Nephron (organoid): ENCODE measurements around the gene SPEG.

Experiments
- H3K27ac Mint-ChIP-seq, 3 experiments: 2 replicates each; pipeline ENCODE4 v1.8.0; 2020; ENCODE audit warnings: mixed read lengths in 3 of 3, mild to moderate bottlenecking in 2 of 3, moderate library complexity in 1 of 3
- H3K27me3 Mint-ChIP-seq: 2 replicates; pipeline ENCODE4 v1.8.0; 2021; ENCODE audit warnings: low read depth, mild to moderate bottlenecking, moderate library complexity, mixed read lengths
- H3K36me3 Mint-ChIP-seq: 2 replicates; pipeline ENCODE4 v1.8.0; 2020; ENCODE audit warnings: low read depth, mixed read lengths
- H3K4me1 Mint-ChIP-seq: 2 replicates; pipeline ENCODE4 v1.8.0; 2020; ENCODE audit warnings: mixed read lengths
- H3K4me3 Mint-ChIP-seq, 3 experiments: 2 replicates each; pipeline ENCODE4 v1.8.0; 2020; ENCODE audit warnings: mild to moderate bottlenecking in 3 of 3, mixed read lengths in 3 of 3, moderate library complexity in 2 of 3
- H3K9me3 Mint-ChIP-seq: 2 replicates; pipeline ENCODE4 v1.8.0; 2020; ENCODE audit warnings: mixed read lengths
- TF ChIP-seq, protein P1 (sequence below), 3 experiments: fragments of 200-600 bp; sonication (generic); IDR thresholded peaks; one replicate each; pipeline ENCODE4 v1.5.0; 2021; ENCODE audit warnings: antibody characterized with exemption in 3 of 3; ENCODE audit not compliant: unreplicated experiment in 3 of 3

SPEG gene

DNA sequence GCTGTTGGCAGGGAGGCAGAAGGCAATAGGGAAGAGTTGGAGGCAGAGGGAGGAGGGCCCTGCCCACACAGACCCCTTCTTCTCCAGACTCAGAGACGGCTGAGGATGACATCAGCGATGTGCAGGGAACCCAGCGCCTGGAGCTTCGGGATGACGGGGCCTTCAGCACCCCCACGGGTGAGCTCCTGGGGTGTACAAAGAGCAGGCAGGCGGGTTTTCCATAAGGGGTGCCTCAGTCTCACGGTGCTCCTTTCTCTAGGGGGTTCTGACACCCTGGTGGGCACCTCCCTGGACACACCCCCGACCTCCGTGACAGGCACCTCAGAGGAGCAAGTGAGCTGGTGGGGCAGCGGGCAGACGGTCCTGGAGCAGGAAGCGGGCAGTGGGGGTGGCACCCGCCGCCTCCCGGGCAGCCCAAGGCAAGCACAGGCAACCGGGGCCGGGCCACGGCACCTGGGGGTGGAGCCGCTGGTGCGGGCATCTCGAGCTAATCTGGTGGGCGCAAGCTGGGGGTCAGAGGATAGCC, 10.0 kb downstream of the SPEG start:
- Mint-ChIP-seq H3K4me1 (peaks cover 54% of the 10 kb centered on the region), H3K9me3 (no peaks in the 10 kb centered on the region), H3K36me3 (peaks cover under 1% of the 10 kb centered on the region), H3K27ac (peak overlapping the region in 1 of 3 experiments; percentile 41), H3K4me3 (peak overlapping the region in 2 of 3 experiments; percentile 21 to 90), H3K27me3 (peaks cover 9% of the 10 kb centered on the region)
- TF ChIP-seq, protein P1, sequence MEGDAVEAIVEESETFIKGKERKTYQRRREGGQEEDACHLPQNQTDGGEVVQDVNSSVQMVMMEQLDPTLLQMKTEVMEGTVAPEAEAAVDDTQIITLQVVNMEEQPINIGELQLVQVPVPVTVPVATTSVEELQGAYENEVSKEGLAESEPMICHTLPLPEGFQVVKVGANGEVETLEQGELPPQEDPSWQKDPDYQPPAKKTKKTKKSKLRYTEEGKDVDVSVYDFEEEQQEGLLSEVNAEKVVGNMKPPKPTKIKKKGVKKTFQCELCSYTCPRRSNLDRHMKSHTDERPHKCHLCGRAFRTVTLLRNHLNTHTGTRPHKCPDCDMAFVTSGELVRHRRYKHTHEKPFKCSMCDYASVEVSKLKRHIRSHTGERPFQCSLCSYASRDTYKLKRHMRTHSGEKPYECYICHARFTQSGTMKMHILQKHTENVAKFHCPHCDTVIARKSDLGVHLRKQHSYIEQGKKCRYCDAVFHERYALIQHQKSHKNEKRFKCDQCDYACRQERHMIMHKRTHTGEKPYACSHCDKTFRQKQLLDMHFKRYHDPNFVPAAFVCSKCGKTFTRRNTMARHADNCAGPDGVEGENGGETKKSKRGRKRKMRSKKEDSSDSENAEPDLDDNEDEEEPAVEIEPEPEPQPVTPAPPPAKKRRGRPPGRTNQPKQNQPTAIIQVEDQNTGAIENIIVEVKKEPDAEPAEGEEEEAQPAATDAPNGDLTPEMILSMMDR (IDR thresholded peaks at IDR 0.05; ENCODE audit: unreplicated experiment in 3 of 3) = no peak

DNA sequence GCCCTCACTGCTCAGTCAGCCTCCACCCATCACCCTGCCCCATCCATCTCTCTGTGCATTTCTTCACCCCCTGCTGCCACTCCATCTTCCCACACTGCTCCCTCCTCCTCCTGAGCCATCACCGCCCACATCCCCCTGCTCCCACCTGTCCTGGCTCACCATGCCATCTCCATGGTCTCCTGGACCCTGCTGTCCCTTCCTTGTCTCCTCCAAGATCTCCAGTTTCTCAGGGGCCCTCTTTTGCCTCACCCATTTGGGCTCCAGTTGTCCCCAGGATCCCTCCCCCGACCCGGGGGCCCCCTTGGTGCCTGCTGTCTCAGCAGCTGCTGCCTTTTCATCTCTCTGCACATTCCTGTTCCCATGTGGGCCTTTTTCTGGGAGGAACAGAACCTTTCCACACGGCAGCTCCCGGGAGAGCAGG, 10.6 kb downstream of the SPEG start:
- Mint-ChIP-seq H3K9me3 (no peaks in the 10 kb centered on the region), H3K27me3 (peaks cover 12% of the 10 kb centered on the region), H3K4me3 (peak overlapping the region; percentile 64 to 81 (median 79)), H3K27ac (peak overlapping the region; percentile 41 to 74 (median 65)), H3K4me1 (peaks cover 60% of the 10 kb centered on the region), H3K36me3 (peaks cover 4% of the 10 kb centered on the region)
- TF ChIP-seq, protein P1 (IDR thresholded peaks at IDR 0.05; ENCODE audit: unreplicated experiment in 3 of 3) = no peak

DNA sequence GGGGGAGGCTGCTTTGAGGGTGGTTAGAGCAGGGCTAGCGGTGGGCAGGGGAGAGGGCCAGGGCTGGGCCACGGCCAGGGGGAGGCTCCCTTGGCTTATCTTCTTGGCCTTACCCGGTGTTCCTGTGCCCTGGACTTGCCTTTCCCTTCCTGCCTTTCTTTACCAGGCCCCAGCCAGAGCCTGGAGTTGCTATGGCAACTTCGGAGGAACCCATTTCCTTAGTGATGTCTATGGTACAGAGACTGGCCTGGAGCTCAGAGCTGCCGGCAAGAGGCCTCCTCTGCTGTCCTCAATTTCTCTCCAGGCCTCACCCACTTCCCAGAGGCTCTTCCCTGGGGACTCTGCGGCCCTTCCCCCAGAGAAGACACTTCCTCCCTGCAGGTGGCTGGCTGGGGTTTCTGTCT, 11.5 kb downstream of the SPEG start:
- Mint-ChIP-seq H3K4me1 (peaks cover 63% of the 10 kb centered on the region), H3K9me3 (no peaks in the 10 kb centered on the region), H3K27ac (peak overlapping the region; percentile 41 to 74 (median 55)), H3K36me3 (peaks cover 4% of the 10 kb centered on the region), H3K4me3 (peak overlapping the region; percentile 64 to 81 (median 79)), H3K27me3 (peaks cover 21% of the 10 kb centered on the region)
- TF ChIP-seq, protein P1 (IDR thresholded peaks at IDR 0.05; ENCODE audit: unreplicated experiment in 3 of 3) = no peak

DNA sequence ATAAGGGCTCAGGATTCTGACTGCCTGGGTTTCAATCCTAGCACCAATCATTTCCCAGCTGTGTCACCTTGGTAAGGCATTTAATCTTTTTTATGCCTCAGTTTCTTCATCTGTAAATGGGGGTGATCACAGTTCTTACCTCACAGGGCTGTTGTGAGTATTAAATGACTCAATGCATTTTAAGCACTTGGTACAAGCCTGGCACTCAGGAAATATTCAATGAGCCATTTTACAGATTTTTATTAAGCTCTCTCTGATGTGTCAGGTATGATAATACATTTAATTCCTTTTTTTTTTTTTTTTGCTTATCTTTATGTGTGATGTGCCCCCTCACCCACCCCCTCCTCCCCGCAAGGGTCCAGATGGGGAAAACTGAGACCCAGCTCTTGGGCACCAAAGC, 12.0 kb downstream of the SPEG start:
- H3K4me3 Mint-ChIP-seq = peak overlapping the region in 2 of 3 experiments; percentile 79 to 81
- peak overlapping the region in 1 of 3 experiments; percentile 70 for H3K27ac Mint-ChIP-seq
- no peaks in the 10 kb centered on the region for H3K9me3 Mint-ChIP-seq
- H3K27me3 Mint-ChIP-seq = peaks cover 17% of the 10 kb centered on the region
- TF ChIP-seq, protein P1 (IDR thresholded peaks at IDR 0.05; ENCODE audit: unreplicated experiment in 3 of 3) = no peak
- H3K4me1 Mint-ChIP-seq = peaks cover 59% of the 10 kb centered on the region
- H3K36me3 Mint-ChIP-seq = peaks cover 4% of the 10 kb centered on the region

DNA sequence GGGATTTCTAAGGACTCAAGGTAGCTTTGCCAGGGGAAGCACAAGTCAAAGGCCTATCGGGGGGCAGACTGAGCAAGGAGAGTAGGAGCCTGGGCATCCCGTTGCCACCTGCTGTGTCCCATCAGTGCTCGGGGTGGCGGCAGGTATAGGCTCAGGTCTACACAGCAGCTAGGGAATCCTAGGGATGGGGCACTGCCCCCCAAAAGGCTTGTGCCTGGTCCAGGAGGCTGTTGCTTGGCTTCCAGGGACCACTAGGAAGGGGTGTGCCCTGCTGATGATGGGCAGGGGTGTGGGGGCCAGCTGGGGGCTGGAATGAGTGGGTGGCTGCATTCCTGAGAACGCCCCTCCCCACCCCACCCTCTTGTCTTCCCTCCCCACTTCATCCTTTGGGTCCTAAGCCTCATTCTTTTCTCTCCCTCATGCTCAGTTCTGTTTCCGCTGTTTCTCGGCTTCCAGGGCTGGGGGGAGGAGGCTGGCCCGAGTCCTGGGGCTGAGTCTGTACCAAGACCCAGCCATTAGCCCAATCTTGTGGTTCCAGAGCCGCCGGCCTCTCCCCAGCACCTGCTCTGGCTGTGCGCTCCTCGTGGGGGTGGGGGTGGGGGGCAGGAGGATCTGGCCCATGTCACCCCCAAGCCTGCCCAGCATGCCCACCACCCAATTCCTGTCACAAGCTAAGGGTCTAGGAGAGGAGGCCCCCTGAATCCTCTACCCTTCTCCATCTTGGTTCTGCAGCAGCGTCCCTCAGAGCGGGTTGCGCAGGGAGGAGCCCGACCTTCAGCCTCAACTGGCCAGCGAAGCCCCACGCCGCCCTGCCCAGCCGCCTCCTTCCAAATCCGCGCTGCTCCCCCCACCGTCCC, 12.8 kb downstream of the SPEG start:
- H3K4me1 Mint-ChIP-seq = peaks cover 66% of the 10 kb centered on the region
- no peaks in the 10 kb centered on the region for H3K9me3 Mint-ChIP-seq
- H3K36me3 Mint-ChIP-seq = peaks cover 4% of the 10 kb centered on the region
- peaks cover 18% of the 10 kb centered on the region for H3K27me3 Mint-ChIP-seq
- peak overlapping the region in 1 of 3 experiments; percentile 70 for H3K27ac Mint-ChIP-seq
- TF ChIP-seq, protein P1 (IDR thresholded peaks at IDR 0.05; ENCODE audit: unreplicated experiment in 3 of 3) = no peak
- H3K4me3 Mint-ChIP-seq = peak overlapping the region in 2 of 3 experiments; percentile 54 to 70
